ENCODE data around the gene TPCN2.

- TF ChIP-seq CTCF (conservative IDR thresholded peaks at IDR 0.05 in 1 of 2, IDR thresholded peaks at IDR 0.05 in 1 of 2; ENCODE audit: extremely low read depth in 1 of 2, insufficient read depth in 1 of 2, low read depth in 1 of 2, low read length in 2 of 2): no peak
- no peak for TF ChIP-seq EZH2 (IDR thresholded peaks at IDR 0.05; ENCODE audit: borderline replicate concordance, low read length)
Measured at GRCh38 chr11:69127884-69128283, 79.2 kb downstream of the TPCN2 start.
